Duodenal mucosa (tissue), 2 donors: ENCODE data around the gene GNB3.
A peak's percentile ranks its signal among the peaks of the same experiment; 100 is the strongest.
"Not testable (repeated sequence)": the region's sequence is repeated elsewhere in the genome, so short reads cannot be mapped to it uniquely, and the experiment has no call there.

Experiments
- H3K27ac ChIP-seq: one replicate; pipeline ENCODE4 v1.7.0; 2013; ENCODE audit warnings: low read depth, low read length
- H3K27me3 ChIP-seq, 2 donors: one replicate each; pipeline ENCODE4 v1.7.0; 2013; ENCODE audit warnings: low read length in 2 of 2, control low read depth in 1 of 2; ENCODE audit not compliant: insufficient read depth in 2 of 2, control insufficient read depth in 1 of 2
- H3K36me3 ChIP-seq, 2 donors: one replicate each; pipeline ENCODE4 v1.7.0; 2013; ENCODE audit warnings: low read length in 2 of 2, control low read depth in 1 of 2; ENCODE audit not compliant: insufficient read depth in 2 of 2, control insufficient read depth in 1 of 2
- H3K4me1 ChIP-seq, 2 donors: one replicate each; pipeline ENCODE4 v1.7.0; 2013; ENCODE audit warnings: low read length in 2 of 2, control low read depth in 1 of 2; ENCODE audit not compliant: insufficient read depth in 2 of 2, control insufficient read depth in 1 of 2
- H3K4me3 ChIP-seq, 2 donors: one replicate each; pipeline ENCODE4 v1.7.0; 2013; ENCODE audit warnings: low read length in 2 of 2, low read depth in 1 of 2
- H3K9ac ChIP-seq, 2 donors: one replicate each; pipeline ENCODE4 v1.7.0; 2013; ENCODE audit warnings: low read length in 2 of 2, low read depth in 1 of 2
- H3K9me3 ChIP-seq, 2 donors: one replicate each; pipeline ENCODE4 v1.7.0; 2013; ENCODE audit warnings: low read length in 2 of 2, control low read depth in 1 of 2; ENCODE audit not compliant: control insufficient read depth in 1 of 2

GNB3 gene

GRCh38 chr12:6867413-6868210, 26.9 kb downstream of the GNB3 start, which contains the start of gene TPI1:
Gene TPI1, plus strand, starts transcription at chr12:6867531. Its CDS starts 36 bp downstream, at chr12:6867567.
- peaks cover 32 to 49% of the 10 kb centered on the region in 2 donors for H3K36me3 ChIP-seq
- peak within 1 kb of the TSS; percentile 94 for H3K27ac ChIP-seq
- peaks cover 45 to 47% of the 10 kb centered on the region in 2 donors for H3K4me1 ChIP-seq

GRCh38 chr12:6868211-6869048, 27.7 kb downstream of the GNB3 start:
- H3K9ac ChIP-seq = peak overlapping the region; percentile 75 to 81
- peak overlapping the region; percentile 80 to 94 for H3K4me3 ChIP-seq
- H3K9me3 ChIP-seq = no peaks in the 10 kb centered on the region
- H3K36me3 ChIP-seq = peaks cover 25 to 41% of the 10 kb centered on the region in 2 donors
- H3K4me1 ChIP-seq = peaks cover 45 to 47% of the 10 kb centered on the region in 2 donors
- no peaks in the 10 kb centered on the region for H3K27me3 ChIP-seq
- H3K27ac ChIP-seq = peak overlapping the region; percentile 94

More at GRCh38 chr12:6867413-6868210, 26.9 kb downstream of the GNB3 start, which contains the start of gene TPI1:
- Histone ChIP-seq H3K4me3 (peak within 1 kb of the TSS; percentile 80 to 94), H3K27me3 (no peaks in the 10 kb centered on the region), H3K9ac (peak within 1 kb of the TSS; percentile 81 to 82), H3K9me3 (no peaks in the 10 kb centered on the region)

- Histone ChIP-seq H3K27ac (peak overlapping the region; percentile 8), H3K27me3 (no peaks in the 10 kb centered on the region), H3K4me1 (peaks cover 47 to 48% of the 10 kb centered on the region in 2 donors), H3K4me3 (peak overlapping the region; percentile 80 to 94), H3K9ac (peak overlapping the region; percentile 75 to 81), H3K36me3 (peaks cover 22 to 33% of the 10 kb centered on the region in 2 donors), H3K9me3 (no peaks in the 10 kb centered on the region)
Measured at GRCh38 chr12:6869049-6870021, 28.6 kb downstream of the GNB3 start.

GRCh38 chr12:6870304-6870703, 29.6 kb downstream of the GNB3 start:
- H3K9me3 ChIP-seq, H3K27ac ChIP-seq, H3K4me3 ChIP-seq, H3K27me3 ChIP-seq: not testable (repeated sequence)
- H3K4me1 ChIP-seq = peaks cover 47 to 48% of the 10 kb centered on the region in 2 donors
- peaks cover 15 to 24% of the 10 kb centered on the region in 2 donors for H3K36me3 ChIP-seq
- H3K9ac ChIP-seq = peak overlapping the region; percentile 8 to 75

- Histone ChIP-seq H3K4me1 (peaks cover 47 to 48% of the 10 kb centered on the region in 2 donors), H3K9ac (peak overlapping the region; percentile 91 to 94), H3K9me3 (no peaks in the 10 kb centered on the region), H3K4me3 (peak overlapping the region; percentile 75 to 94), H3K27ac (no peak overlapping the region), H3K27me3 (no peaks in the 10 kb centered on the region), H3K36me3 (peaks cover 15 to 20% of the 10 kb centered on the region in 2 donors)
Measured at GRCh38 chr12:6871052-6871957, 30.6 kb downstream of the GNB3 start.

- Histone ChIP-seq H3K4me1 (peaks cover 40 to 48% of the 10 kb centered on the region in 2 donors), H3K4me3 (peak overlapping the region; percentile 75 to 94)
Measured at GRCh38 chr12:6872073-6873048, 31.6 kb downstream of the GNB3 start.

GRCh38 chr12:6873094-6874014, 32.6 kb downstream of the GNB3 start, which contains the start of gene SPSB2:
Gene SPSB2, minus strand, starts transcription at chr12:6873303. Its CDS starts 402 bp downstream, at chr12:6872901.
- Histone ChIP-seq H3K27me3 (no peaks in the 10 kb centered on the region), H3K4me1 (peaks cover 38 to 46% of the 10 kb centered on the region in 2 donors), H3K4me3 (peak within 1 kb of the TSS; percentile 75 to 94), H3K9me3 (no peaks in the 10 kb centered on the region), H3K9ac (peak within 1 kb of the TSS; percentile 91 to 94), H3K36me3 (peaks cover 15 to 20% of the 10 kb centered on the region in 2 donors), H3K27ac (peak within 1 kb of the TSS; percentile 79)

More at GRCh38 chr12:6872073-6873048, 31.6 kb downstream of the GNB3 start:
- no peaks in the 10 kb centered on the region for H3K27me3 ChIP-seq
- peak overlapping the region; percentile 79 for H3K27ac ChIP-seq
- no peaks in the 10 kb centered on the region for H3K9me3 ChIP-seq
- H3K36me3 ChIP-seq = peaks cover 15 to 20% of the 10 kb centered on the region in 2 donors
- H3K9ac ChIP-seq = peak overlapping the region; percentile 91 to 94
